MCF 10A (cell line): ENCODE data around the gene TIMP1. TPM values are rescaled to one million over a fixed set of nuclear protein-coding genes. Genes with fewer than 3 reads are reported as not detected.

ENCODE experiments used
- BruUV-seq: library from RNA; stranded (reverse); fragments of 400-500 nt; replicated peaks from 2 replicates; lab custom pipeline; 2021; lab: Mats Ljungman, UMichigan
- CTCF ChIA-PET: fragments of 300-600 bp; sonication (Branson Sonifier 250); formaldehyde crosslinking; extraction: SDS; loops from one replicate; lab custom pipeline; 2021; ENCODE audit warnings: antibody characterized with exemption, inconsistent platforms; lab: Yijun Ruan, JAX
- POLR2A ChIA-PET: fragments of 300-600, 350-650 bp; sonication (Branson Sonifier 250); formaldehyde crosslinking; extraction: SDS; loops from one replicate; lab custom pipeline; 2020; ENCODE audit warnings: antibody characterized with exemption, inconsistent platforms; lab: Yijun Ruan, JAX
- DNase-seq: peaks from one replicate; pipeline ENCODE4 v3.0.0-alpha.2; 2018; ENCODE audit not compliant: unreplicated experiment
- H3K27ac Mint-ChIP-seq: one replicate; pipeline ENCODE4 v1.8.0; 2022; ENCODE audit warnings: mild to moderate bottlenecking, low read depth, mixed read lengths; ENCODE audit not compliant: unreplicated experiment
- H3K27me3 Mint-ChIP-seq: one replicate; pipeline ENCODE4 v1.8.0; 2022; ENCODE audit warnings: mixed read lengths; ENCODE audit not compliant: insufficient read depth, unreplicated experiment
- H3K36me3 Mint-ChIP-seq: one replicate; pipeline ENCODE4 v1.8.0; 2022; ENCODE audit warnings: mild to moderate bottlenecking, moderate library complexity, mixed read lengths; ENCODE audit not compliant: insufficient read depth, unreplicated experiment
- H3K4me1 Mint-ChIP-seq: one replicate; pipeline ENCODE4 v1.8.0; 2022; ENCODE audit warnings: mixed read lengths; ENCODE audit not compliant: insufficient read depth, unreplicated experiment
- H3K4me3 Mint-ChIP-seq: one replicate; pipeline ENCODE4 v1.8.0; 2022; ENCODE audit warnings: mild to moderate bottlenecking, moderate library complexity, mixed read lengths; ENCODE audit not compliant: unreplicated experiment
- H3K9me3 Mint-ChIP-seq: one replicate; pipeline ENCODE4 v1.8.0; 2022; ENCODE audit warnings: mixed read lengths; ENCODE audit not compliant: unreplicated experiment
- CTCF ChIP-seq: fragments of 200-600 bp; IDR thresholded peaks from one replicate; pipeline ENCODE4 v1.8.0; 2022; ENCODE audit warnings: antibody characterized with exemption, mild to moderate bottlenecking; ENCODE audit not compliant: unreplicated experiment
- intact Hi-C: fragments of 100-400 bp; cut with micrococcal nuclease; formaldehyde crosslinking; loops from 2 replicates; pipeline ENCODE4 v1.14.1; 2022
- total RNA-seq: library from RNA; stranded (reverse); gene quantifications from 2 replicates; pipeline ENCODE4 v1.2.3, GENCODE V29; 2022

TIMP1 gene
- total RNA-seq, 1 experiment from 2014 or later = 647 TPM

DNA sequence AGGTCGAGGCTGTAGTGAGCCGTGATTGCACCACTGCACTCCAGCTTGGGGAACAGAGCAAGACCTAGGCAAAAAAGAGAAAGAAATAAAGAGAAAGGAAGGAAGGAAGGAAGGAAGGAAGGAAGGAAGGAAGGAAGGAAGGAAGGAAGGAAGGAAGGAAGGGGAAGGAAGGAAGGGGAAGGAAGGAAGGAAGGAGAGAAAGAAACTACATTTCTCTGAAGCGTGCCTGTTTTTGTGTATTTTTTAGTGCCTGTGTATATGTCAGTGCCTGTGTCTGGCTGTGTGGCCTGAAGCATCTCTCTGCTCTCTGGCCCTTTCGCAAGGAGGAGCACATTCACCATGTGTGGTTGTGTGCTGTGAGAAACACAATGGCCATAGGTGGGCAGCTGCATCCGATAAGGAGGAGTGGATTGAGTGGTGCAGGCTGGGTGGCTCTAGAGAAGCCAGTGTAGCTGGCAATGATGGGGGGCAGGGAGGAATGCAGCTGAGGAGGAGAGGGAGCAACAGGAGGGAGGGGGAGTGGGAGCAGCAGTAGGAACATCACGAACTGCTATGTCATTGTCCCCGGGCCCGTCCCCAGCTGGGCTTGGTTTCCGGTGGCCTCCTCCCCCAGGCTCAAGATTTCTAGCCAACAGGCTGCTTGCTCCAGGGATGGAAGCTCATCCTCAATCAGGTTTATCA is 26.0 kb downstream of the TIMP1 start:
- CTCF ChIA-PET = no interaction called here
- Mint-ChIP-seq H3K36me3 (no peaks in the 10 kb centered on the region), H3K9me3 (no peaks in the 10 kb centered on the region), H3K27me3 (no peaks in the 10 kb centered on the region), H3K4me1 (no peaks in the 10 kb centered on the region), H3K4me3 (no peak overlapping the region), H3K27ac (no peak overlapping the region)
- POLR2A ChIA-PET = interaction anchor here (0.6 kb wide), 1 partner anchor 43 kb away, joined by 4 read pairs; no protein-coding TSS in a partner anchor
- intact Hi-C loops = no loop called here
- no peak for TF ChIP-seq CTCF
- BruUV-seq = no TSS peak
- no peak for DNase-seq

DNA sequence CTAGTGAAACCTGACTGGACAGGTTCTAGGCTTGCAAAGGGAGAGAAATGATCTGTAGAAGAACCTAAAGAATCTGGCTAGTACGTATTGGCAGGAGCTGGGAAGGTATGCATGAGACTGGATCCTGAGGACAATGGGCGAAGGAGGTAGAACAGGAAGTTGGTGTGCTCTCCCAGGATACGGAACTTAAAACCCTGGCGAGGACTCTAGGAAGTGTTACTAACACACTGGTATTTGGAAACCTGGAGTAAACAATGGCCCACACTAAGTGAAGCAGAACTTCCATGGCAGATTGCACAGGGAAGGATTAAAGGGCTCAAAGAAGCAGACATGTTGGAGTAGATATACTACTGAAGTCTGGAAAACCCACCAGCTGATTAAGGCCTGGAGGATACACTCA is 28.3 kb downstream of the TIMP1 start:
- Mint-ChIP-seq H3K4me3 (no peak overlapping the region), H3K9me3 (no peaks in the 10 kb centered on the region), H3K36me3 (no peaks in the 10 kb centered on the region), H3K27me3 (no peaks in the 10 kb centered on the region), H3K27ac (no peak overlapping the region), H3K4me1 (no peaks in the 10 kb centered on the region)
- no TSS peak for BruUV-seq
- TF ChIP-seq CTCF = no peak
- ChIA-PET POLR2A (no interaction called here), CTCF (no interaction called here)
- intact Hi-C loops = no loop called here
- DNase-seq = no peak

- Mint-ChIP-seq H3K9me3 (no peaks in the 10 kb centered on the region), H3K27ac (no peak overlapping the region), H3K27me3 (no peaks in the 10 kb centered on the region), H3K4me3 (no peak overlapping the region), H3K4me1 (no peaks in the 10 kb centered on the region), H3K36me3 (no peaks in the 10 kb centered on the region)
- intact Hi-C loops = no loop called here
- no TSS peak for BruUV-seq
- DNase-seq = no peak
- ChIA-PET POLR2A (no interaction called here), CTCF (no interaction called here)
- TF ChIP-seq CTCF = no peak
Observed at GRCh38 chrX:47611489-47611888, 29.3 kb downstream of the TIMP1 start.

- no peak overlapping the region for H3K4me3 Mint-ChIP-seq
- no TSS peak for BruUV-seq
Observed at GRCh38 chrX:47611926-47612325, 29.7 kb downstream of the TIMP1 start.

More at GRCh38 chrX:47611926-47612325, 29.7 kb downstream of the TIMP1 start:
- ChIA-PET CTCF (interaction anchor here (0.7 kb wide), 1 partner anchor 19 kb away, joined by 3 read pairs; no protein-coding TSS in a partner anchor), POLR2A (interaction anchor here (0.6 to 1.0 kb wide), 2 partner anchors 16 to 70 kb away, joined by 3 read pairs; no protein-coding TSS in a partner anchor)
- no peaks in the 10 kb centered on the region for H3K4me1 Mint-ChIP-seq
- H3K27me3 Mint-ChIP-seq = no peaks in the 10 kb centered on the region
- DNase-seq = no peak
- H3K9me3 Mint-ChIP-seq = no peaks in the 10 kb centered on the region
- intact Hi-C loops = no loop called here
- H3K36me3 Mint-ChIP-seq = no peaks in the 10 kb centered on the region
- H3K27ac Mint-ChIP-seq = no peak overlapping the region
- no peak for TF ChIP-seq CTCF
